Neural cell (in vitro differentiated cells): ENCODE results near the gene ELSPBP1.

Experiments used
- EZH2 ChIP-seq: fragments of 200-600, 300-800 bp; shearing (Covaris generic), sonication (generic); IDR thresholded peaks from 2 replicates; pipeline ENCODE4 v1.6.1; 2014; ENCODE audit warnings: antibody characterized with exemption, low read length, borderline replicate concordance, mild to moderate bottlenecking; ENCODE audit not compliant: insufficient read depth, poor library complexity, severe bottlenecking
- TF ChIP-seq, protein P1 (sequence below): IDR thresholded peaks from 2 replicates; pipeline ENCODE4 v1.6.1; 2012; ENCODE audit warnings: borderline replicate concordance
- TF ChIP-seq, protein P2 (sequence below): fragments of 450-650 bp; IDR thresholded peaks from 2 replicates; pipeline ENCODE4 v1.5.1; 2014; ENCODE audit warnings: antibody characterized with exemption, mild to moderate bottlenecking, moderate library complexity; ENCODE audit not compliant: poor library complexity, severe bottlenecking

DNA sequence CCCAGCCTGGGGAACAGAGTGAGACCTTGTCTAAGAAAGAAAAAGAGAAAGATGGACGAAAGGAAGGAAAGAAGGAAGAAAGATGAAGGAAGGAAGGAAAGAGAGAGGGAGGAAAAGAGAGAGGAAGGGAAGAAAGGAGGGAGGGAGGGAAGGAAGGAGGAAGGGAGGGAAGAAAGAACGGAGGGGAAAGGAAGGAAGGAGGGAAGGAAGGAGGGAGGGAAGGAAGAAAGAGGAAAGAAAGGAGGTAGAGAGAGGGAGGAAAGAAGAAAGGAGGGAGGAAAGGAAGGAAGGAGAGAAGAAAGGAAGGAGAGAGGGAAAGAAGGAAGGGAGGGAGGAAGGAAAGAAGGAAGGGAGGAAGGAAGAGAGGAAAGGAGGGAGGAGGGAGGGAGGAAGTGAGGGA, 28.6 kb downstream of the ELSPBP1 start:
- TF ChIP-seq, protein P1, sequence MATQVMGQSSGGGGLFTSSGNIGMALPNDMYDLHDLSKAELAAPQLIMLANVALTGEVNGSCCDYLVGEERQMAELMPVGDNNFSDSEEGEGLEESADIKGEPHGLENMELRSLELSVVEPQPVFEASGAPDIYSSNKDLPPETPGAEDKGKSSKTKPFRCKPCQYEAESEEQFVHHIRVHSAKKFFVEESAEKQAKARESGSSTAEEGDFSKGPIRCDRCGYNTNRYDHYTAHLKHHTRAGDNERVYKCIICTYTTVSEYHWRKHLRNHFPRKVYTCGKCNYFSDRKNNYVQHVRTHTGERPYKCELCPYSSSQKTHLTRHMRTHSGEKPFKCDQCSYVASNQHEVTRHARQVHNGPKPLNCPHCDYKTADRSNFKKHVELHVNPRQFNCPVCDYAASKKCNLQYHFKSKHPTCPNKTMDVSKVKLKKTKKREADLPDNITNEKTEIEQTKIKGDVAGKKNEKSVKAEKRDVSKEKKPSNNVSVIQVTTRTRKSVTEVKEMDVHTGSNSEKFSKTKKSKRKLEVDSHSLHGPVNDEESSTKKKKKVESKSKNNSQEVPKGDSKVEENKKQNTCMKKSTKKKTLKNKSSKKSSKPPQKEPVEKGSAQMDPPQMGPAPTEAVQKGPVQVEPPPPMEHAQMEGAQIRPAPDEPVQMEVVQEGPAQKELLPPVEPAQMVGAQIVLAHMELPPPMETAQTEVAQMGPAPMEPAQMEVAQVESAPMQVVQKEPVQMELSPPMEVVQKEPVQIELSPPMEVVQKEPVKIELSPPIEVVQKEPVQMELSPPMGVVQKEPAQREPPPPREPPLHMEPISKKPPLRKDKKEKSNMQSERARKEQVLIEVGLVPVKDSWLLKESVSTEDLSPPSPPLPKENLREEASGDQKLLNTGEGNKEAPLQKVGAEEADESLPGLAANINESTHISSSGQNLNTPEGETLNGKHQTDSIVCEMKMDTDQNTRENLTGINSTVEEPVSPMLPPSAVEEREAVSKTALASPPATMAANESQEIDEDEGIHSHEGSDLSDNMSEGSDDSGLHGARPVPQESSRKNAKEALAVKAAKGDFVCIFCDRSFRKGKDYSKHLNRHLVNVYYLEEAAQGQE, result no peak
- TF ChIP-seq, protein P2, sequence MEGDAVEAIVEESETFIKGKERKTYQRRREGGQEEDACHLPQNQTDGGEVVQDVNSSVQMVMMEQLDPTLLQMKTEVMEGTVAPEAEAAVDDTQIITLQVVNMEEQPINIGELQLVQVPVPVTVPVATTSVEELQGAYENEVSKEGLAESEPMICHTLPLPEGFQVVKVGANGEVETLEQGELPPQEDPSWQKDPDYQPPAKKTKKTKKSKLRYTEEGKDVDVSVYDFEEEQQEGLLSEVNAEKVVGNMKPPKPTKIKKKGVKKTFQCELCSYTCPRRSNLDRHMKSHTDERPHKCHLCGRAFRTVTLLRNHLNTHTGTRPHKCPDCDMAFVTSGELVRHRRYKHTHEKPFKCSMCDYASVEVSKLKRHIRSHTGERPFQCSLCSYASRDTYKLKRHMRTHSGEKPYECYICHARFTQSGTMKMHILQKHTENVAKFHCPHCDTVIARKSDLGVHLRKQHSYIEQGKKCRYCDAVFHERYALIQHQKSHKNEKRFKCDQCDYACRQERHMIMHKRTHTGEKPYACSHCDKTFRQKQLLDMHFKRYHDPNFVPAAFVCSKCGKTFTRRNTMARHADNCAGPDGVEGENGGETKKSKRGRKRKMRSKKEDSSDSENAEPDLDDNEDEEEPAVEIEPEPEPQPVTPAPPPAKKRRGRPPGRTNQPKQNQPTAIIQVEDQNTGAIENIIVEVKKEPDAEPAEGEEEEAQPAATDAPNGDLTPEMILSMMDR, result no peak
- no peak for TF ChIP-seq EZH2
